Dendritic cell treated with granulocyte-macrophage colony-stimulating factor and Interleukin-4, amounts not matched to agents 40 ng/mL and 50 ng/mL, for 4 days (primary cell): ENCODE data around the gene LMNTD2.

ENCODE experiments used
- H3K27ac Mint-ChIP-seq: one replicate; pipeline ENCODE4 v1.8.0; 2022; ENCODE audit warnings: mild to moderate bottlenecking, mixed read lengths
- H3K27me3 Mint-ChIP-seq: one replicate; pipeline ENCODE4 v1.8.0; 2022; ENCODE audit warnings: mild to moderate bottlenecking, mixed read lengths
- H3K36me3 Mint-ChIP-seq: one replicate; pipeline ENCODE4 v1.8.0; 2022; ENCODE audit warnings: low read depth, mixed read lengths
- H3K4me1 Mint-ChIP-seq: one replicate; pipeline ENCODE4 v1.8.0; 2022; ENCODE audit warnings: low read depth, mixed read lengths
- H3K4me3 Mint-ChIP-seq: one replicate; pipeline ENCODE4 v1.8.0; 2022; ENCODE audit warnings: mild to moderate bottlenecking, moderate library complexity, mixed read lengths
- H3K9me3 Mint-ChIP-seq: one replicate; pipeline ENCODE4 v1.8.0; 2022; ENCODE audit warnings: mixed read lengths
- intact Hi-C: fragments of 100-400 bp; cut with micrococcal nuclease; formaldehyde crosslinking; loops from one replicate; pipeline ENCODE4 v1.15.0; 2022

Gene LMNTD2

DNA sequence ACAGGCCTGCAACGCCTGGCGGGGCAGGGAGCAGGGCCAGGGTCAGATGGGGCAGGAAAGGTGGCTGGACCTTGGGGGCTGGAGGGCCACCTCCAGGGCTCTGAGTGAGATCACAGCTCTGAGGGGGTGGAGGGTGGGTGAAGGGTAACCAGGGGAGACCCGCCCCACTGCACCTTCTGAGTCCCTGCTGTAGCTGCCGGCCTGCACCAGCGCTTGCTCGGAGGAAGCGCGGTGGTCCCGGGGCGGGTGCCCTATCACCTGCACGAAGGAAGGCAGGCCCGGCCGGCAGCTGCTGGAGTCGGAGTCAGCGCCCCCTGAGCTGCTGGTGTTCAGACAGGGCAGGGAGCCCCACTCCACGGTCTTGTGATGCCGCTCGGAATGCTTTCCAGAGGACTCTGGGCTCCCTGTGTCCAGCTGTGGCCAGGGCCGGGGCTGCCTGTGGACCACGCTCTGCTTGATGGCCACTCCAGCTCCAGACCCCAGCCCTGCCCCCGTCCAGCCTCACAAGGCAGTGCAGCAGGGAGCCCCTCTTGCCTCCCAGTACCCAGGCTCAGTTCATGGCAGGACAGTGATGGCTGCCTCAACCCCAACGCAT, 3.8 kb downstream of the LMNTD2 start:
- Mint-ChIP-seq H3K27ac (no peak overlapping the region), H3K27me3 (peaks cover 73% of the 10 kb centered on the region), H3K36me3 (no peaks in the 10 kb centered on the region), H3K4me3 (no peak overlapping the region), H3K9me3 (no peaks in the 10 kb centered on the region), H3K4me1 (peaks cover 26% of the 10 kb centered on the region)
- intact Hi-C loops = loop anchor here (5.0 kb wide), 1 partner anchor 166 kb away; no protein-coding TSS in a partner anchor

DNA sequence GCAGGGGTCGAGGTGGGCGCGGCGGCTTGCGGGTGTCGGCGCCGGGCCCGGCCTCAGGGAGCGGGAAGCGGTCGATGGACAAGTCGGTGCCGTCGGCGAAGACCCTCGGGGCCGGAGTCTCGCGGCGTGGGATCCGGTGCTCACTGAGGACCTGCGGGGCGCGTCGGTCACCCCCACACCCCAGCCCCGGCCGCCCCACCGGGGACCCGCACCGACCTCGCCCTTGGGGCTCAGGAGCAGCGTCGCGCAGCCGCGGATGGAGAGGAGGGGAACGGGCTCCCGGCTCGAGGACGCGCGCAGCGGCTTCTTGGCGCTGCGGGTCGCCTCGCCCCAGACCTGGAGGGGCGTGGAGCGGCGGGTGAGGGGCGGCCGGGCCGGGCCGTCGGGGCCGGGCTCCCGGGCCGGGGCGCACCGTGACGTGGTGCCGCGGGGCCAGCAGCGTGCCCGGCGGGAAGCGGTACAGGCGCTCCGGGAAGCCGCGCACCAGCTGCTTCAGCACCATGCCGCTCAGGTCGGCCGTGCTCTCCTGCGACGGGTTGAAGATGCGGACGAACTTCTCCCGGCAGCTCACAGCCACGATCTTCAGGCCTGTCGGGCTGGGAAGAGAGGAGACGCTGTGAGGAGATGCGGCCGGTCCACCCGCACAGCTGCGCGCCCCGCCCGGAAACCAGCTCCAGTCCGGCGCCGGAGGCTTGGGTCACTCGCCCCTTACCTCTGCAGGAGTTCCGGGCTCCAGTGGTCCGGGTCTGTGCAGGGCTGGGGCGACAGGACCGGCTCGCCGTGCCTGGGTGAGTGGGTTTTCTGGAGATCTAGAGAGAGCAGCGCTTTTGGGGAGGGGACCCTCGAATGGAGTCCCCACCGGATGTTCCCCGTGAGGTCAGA, 4.5 kb downstream of the LMNTD2 start:
- Mint-ChIP-seq H3K27ac (no peak overlapping the region), H3K4me3 (no peak overlapping the region)

DNA sequence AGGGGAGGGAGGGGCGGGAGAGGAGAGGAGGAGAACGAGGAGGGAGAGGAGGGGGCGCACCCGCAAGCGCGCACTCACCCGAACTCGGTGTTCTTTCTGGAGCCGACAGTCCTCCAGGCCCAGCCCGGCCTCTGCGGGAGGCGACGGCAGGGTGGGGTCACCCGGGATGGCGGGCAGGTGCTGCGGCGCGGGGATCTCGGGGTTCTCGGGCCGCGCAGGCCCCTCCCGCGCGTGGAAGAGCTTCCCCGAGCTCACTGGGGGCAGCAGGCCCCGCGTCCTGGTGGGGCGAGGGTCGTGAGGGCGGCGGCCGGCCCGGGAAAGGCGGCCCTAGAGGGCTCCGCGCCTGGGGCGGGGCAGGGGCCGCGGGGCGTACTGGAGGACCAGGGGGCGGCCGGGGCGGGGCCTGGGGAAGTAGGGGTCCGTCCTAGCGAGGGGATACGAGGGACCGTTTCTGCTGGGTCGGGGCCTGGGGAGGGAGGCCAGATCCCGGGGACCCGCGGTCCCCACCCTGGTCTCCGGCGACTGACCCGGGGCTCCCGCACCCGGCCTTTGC, 5.2 kb downstream of the LMNTD2 start:
- Mint-ChIP-seq H3K4me1 (peaks cover 18% of the 10 kb centered on the region), H3K27ac (no peak overlapping the region), H3K4me3 (no peak overlapping the region), H3K9me3 (no peaks in the 10 kb centered on the region), H3K36me3 (no peaks in the 10 kb centered on the region), H3K27me3 (peaks cover 78% of the 10 kb centered on the region)
- intact Hi-C loops = loop anchor here (5.0 kb wide), 1 partner anchor 167 kb away; no protein-coding TSS in a partner anchor

More for the DNA sequence above, 4.5 kb downstream of the LMNTD2 start:
- intact Hi-C loops = loop anchor here (5.0 kb wide), 1 partner anchor 166 kb away; no protein-coding TSS in a partner anchor
- Mint-ChIP-seq H3K36me3 (no peaks in the 10 kb centered on the region), H3K9me3 (no peaks in the 10 kb centered on the region), H3K4me1 (peaks cover 20% of the 10 kb centered on the region), H3K27me3 (peaks cover 76% of the 10 kb centered on the region)

DNA sequence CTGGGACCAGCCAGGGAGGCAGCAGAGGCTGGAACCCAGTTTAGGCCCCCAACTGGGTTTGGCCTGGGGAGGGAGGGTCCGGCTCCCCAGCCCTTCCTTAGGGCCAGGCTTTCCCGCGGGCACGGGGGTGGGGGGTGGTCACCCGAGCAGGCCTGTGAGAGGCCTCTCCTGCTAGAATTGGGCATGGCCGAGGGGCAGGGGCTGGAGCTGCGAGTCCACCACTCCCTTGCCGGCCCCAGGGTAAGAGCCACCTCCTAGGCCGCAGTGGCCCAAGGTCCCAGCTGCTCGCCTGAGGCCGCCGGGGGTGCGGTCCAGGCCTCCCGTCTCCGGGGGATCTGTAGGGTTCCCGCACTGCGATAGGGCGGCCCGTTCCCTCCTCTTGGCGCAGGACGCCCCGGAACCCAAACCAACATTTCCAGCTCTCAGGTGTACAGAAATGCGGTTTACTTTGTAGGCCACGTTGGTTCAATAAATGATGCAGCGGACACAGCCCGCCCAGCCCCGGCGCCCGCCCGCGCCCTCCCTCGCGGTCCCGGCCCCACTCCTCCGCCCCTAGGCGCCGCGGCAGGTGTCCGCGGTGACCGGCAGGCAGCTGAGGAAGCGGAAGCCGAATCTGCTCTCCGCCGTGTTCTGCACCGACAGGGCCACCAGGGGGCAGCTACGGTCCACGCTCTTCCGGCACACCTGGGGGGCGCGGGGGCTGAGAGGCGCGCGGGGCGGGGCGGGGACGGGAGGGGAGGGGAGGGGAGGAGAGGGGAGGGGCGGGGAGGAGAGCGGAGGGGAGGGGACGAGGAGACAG, 5.9 kb downstream of the LMNTD2 start:
- peaks cover 12% of the 10 kb centered on the region for H3K4me1 Mint-ChIP-seq
- intact Hi-C loops = loop anchor here (5.0 kb wide), 1 partner anchor 168 kb away; no protein-coding TSS in a partner anchor
- peaks cover 75% of the 10 kb centered on the region for H3K27me3 Mint-ChIP-seq
- H3K36me3 Mint-ChIP-seq = no peaks in the 10 kb centered on the region
- H3K9me3 Mint-ChIP-seq = no peaks in the 10 kb centered on the region
- H3K4me3 Mint-ChIP-seq = no peak overlapping the region
- no peak overlapping the region for H3K27ac Mint-ChIP-seq

DNA sequence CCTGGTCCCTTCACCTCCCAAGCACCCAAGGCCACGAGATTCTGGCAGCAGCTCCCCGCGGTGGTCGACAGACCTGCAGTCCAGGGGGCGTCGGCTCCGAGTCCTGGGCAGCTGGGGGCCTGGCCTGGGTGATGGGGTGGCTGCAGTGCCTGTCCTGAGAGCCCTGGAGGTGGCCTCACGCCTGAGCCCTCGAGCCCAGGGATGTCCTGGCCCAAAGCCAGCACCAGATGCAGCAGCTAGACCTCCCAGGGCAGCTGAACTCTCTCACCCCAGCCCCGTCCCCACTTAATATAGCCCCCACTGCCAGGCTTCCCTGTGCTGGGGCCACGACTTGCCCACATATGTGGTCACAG, 6.6 kb downstream of the LMNTD2 start:
- Mint-ChIP-seq H3K27me3 (peaks cover 70% of the 10 kb centered on the region), H3K36me3 (no peaks in the 10 kb centered on the region), H3K9me3 (no peaks in the 10 kb centered on the region), H3K4me1 (peaks cover 6% of the 10 kb centered on the region), H3K4me3 (no peak overlapping the region), H3K27ac (no peak overlapping the region)
- intact Hi-C loops = no loop called here

DNA sequence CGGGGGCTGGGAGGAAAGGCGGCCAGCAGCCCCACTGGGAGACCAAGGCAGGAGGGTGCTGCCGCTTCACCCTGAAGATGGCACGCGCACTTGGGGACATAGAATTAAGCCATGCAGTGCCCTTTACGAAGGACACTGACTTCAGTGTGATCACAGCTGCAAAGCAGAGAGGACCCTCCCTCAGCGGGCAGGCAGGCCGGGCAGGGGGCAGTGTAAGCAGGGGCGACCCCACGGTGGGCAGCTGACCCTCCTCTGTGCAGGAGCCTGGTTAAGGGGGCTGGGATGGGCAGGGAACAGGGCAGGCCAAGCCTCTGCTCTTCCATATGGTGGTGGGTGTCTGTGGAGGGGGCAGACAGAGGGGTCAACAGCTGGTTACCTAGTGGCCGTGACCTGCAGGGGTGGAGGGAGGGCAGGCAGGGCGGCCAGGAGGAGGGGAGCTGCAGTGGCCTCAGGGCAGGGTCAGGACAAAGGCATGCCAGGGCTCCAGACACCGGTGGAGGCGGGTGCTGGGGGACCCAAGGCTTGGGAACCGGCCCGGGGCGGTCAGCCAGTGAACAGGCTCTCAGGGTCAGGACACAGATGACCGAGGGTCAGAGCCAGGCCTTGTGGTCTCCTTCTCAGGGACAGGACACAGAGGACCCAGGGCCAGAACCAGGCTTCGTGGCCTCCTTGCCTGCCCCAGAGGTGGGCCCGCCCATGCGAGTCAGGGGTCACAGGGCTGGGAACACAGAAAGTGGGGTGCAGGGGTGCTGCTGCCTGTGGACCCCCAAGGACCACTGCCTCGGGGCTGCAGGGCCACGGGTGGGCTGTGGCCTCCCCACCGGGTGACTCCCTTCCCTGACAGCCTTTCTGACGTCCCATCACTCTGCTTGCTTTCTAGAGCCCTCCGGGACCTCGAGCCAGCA, 7.2 kb downstream of the LMNTD2 start:
- no peaks in the 10 kb centered on the region for H3K36me3 Mint-ChIP-seq
- H3K27me3 Mint-ChIP-seq = peaks cover 68% of the 10 kb centered on the region
- H3K9me3 Mint-ChIP-seq = no peaks in the 10 kb centered on the region
- no peak overlapping the region for H3K27ac Mint-ChIP-seq
- H3K4me3 Mint-ChIP-seq = no peak overlapping the region
- peaks cover 6% of the 10 kb centered on the region for H3K4me1 Mint-ChIP-seq
- intact Hi-C loops = no loop called here

DNA sequence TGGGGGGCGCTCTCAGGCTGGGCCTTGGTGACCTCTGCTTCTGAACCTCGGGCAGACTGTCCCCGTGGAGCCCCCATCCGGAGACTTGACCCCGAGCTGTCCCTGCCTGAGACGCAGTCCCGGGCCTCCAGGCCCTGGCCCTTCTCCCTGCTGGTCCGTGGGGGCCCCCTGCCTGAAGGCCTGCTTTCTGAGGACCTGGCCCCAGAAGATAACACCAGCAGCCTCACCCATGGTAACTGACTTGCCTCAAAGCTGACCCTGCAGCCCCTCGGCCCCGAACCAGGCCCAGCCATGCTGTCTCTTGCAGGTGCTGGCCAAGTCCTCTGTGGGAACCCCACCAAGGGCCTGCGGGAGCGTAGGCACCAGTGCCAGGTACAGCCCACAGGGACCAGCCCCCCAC, 8.9 kb downstream of the LMNTD2 start:
- Mint-ChIP-seq H3K9me3 (no peaks in the 10 kb centered on the region), H3K36me3 (no peaks in the 10 kb centered on the region), H3K27ac (no peak overlapping the region), H3K27me3 (peaks cover 56% of the 10 kb centered on the region), H3K4me1 (peaks cover 5% of the 10 kb centered on the region), H3K4me3 (no peak overlapping the region)
- intact Hi-C loops = no loop called here

DNA sequence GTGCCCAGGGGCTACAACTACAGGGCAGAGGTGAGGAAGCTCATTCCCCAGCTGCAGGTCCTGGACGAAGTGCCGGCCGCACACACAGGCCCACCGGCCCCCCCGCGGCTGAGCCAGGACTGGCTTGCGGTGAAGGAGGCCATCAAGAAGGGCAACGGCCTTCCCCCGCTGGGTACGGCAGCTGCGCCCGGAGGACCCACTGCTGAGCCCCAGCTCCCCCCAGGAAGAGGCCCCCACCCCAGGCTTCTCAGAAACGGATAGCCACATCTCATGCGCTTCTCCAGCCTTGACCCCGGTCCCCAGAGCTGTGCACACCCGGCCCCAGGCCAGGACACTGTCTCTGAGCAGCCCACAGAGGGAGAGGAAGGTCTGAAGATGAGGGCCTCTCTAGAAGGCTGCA, 9.4 kb downstream of the LMNTD2 start:
- Mint-ChIP-seq H3K27ac (no peak overlapping the region), H3K9me3 (no peaks in the 10 kb centered on the region), H3K36me3 (no peaks in the 10 kb centered on the region), H3K4me3 (no peak overlapping the region), H3K27me3 (peaks cover 56% of the 10 kb centered on the region), H3K4me1 (peaks cover under 1% of the 10 kb centered on the region)
- intact Hi-C loops = no loop called here

DNA sequence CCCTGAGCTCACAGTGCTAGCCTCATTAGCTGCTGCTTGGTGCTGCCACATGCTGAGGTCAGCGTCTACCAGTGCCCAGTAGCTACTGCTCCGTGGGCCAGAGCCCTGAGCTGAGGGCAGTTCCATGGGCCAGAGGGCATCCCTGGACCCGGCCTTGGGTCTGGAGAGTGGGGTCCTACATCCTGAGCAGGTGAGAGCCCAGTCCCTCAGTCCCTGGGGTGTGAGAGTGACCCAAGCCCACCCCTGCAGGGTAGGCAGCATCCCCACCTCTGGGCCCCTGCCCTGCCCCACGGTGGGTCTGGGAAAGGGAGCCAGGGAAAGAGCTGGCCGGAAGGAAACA, 9.8 kb downstream of the LMNTD2 start:
- Mint-ChIP-seq H3K4me3 (no peak overlapping the region), H3K9me3 (no peaks in the 10 kb centered on the region), H3K36me3 (no peaks in the 10 kb centered on the region), H3K27me3 (peaks cover 54% of the 10 kb centered on the region), H3K4me1 (no peaks in the 10 kb centered on the region), H3K27ac (no peak overlapping the region)
- intact Hi-C loops = no loop called here

DNA sequence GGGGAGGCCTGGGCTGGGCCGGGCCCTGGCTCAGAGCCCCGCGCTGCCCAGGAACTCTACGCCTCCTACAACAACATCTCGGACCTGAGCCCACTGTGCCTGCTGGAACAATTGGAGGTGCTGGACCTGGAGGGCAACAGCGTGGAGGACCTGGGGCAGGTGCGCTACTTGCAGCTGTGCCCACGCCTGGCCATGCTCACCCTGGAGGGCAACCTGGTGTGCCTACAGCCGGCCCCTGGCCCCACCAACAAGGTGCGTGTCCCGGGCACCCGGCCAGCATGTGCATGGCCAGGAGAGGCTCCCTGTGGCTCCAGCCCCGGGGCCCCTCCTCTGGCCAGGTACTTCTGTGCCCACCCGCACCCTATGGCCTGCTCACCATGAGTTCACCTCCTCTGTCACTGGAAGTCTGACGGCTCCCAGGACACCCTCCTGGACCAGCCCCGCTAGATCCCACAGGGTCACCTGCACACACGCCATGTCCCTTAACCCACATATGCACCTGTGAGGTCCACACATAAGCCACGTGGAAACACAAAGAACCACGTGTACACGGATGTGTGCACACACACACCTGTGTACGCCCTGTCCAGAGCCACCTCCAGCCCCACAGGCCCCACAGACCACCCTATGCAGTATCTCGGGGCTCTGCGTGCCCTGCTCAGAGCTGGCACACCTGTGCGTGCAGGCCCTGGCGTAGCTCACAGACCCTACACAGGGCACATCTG, 10.4 kb downstream of the LMNTD2 start:
- H3K4me1 Mint-ChIP-seq = no peaks in the 10 kb centered on the region
- H3K9me3 Mint-ChIP-seq = no peaks in the 10 kb centered on the region
- H3K36me3 Mint-ChIP-seq = no peaks in the 10 kb centered on the region
- no peak overlapping the region for H3K27ac Mint-ChIP-seq
- peaks cover 51% of the 10 kb centered on the region for H3K27me3 Mint-ChIP-seq
- no peak overlapping the region for H3K4me3 Mint-ChIP-seq
- intact Hi-C loops = no loop called here

DNA sequence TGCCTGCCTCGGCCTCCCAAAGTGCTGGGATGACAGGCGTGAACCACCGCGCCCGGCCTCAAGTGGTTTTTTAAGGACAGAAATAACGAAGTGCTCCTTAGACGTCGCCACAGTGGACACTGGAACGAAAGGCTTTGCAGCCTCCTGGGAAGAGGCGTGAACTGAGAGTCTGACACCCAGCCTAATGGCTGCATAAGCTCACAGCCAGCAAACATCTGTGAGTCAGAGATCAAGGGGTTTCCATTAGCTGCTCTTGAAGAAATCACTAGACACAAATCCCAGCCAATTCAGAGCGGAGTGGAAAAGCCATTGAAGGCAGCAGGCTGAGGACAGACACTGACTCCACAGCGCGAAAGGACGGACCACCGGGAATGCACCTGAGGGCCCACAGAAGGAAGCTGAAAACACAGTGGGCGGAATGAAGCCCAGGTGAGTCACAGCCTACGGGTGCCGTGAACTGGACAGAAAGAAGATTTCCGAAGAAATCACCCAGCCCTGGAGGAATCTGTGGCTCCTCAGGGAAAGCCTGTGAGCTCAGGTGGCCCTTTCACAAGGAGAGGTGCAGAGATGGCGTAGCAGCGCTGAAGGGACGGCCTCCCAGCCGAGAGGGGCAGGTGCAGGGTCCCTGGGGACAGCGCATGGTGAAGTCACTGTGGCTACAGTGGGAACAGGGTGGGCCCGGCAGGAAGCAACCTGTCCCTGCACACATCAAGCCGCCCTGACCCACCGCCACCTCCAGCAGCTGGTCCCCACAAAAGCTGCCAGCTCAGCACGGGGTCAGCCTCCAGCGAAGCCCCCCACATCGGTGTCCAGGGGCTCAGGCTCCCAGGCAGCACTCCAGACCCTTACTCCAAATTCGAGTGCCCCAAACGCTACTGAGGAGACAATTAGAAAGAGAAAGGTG, 11.6 kb downstream of the LMNTD2 start:
- Mint-ChIP-seq H3K27me3 (peaks cover 42% of the 10 kb centered on the region), H3K4me3 (no peak overlapping the region)
- intact Hi-C loops = no loop called here

DNA sequence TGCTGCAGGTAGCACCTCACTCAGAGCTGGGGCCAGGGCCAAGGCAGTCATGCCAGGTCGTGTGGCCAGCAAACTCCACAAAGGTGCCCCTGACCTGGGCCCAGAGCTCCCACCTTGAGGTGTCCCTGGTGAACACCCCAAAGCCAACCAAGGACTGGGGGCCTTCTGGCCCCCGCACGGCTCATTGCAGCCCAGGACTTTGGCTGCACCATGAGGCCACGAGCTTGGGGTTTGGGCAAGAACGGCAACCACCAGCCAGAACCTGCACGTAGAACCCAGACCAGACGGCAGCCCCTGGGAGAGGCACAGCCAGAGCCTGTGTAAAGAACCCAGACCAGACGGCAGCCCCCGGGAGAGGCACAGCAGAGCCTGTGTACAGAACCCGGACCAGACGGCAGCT, 15.4 kb downstream of the LMNTD2 start:
- H3K27me3 Mint-ChIP-seq = peaks cover 25% of the 10 kb centered on the region
- intact Hi-C loops = no loop called here
- no peaks in the 10 kb centered on the region for H3K4me1 Mint-ChIP-seq
- no peaks in the 10 kb centered on the region for H3K9me3 Mint-ChIP-seq
- H3K27ac Mint-ChIP-seq = no peak overlapping the region
- H3K36me3 Mint-ChIP-seq = no peaks in the 10 kb centered on the region
- H3K4me3 Mint-ChIP-seq = no peak overlapping the region

More for the DNA sequence above, 11.6 kb downstream of the LMNTD2 start:
- Mint-ChIP-seq H3K4me1 (no peaks in the 10 kb centered on the region), H3K9me3 (no peaks in the 10 kb centered on the region), H3K27ac (no peak overlapping the region), H3K36me3 (no peaks in the 10 kb centered on the region)
